GM18951 (cell line): ENCODE data around the gene GRK2.

Experiments
- POLR2A ChIP-seq: IDR thresholded peaks from 4 replicates; pipeline ENCODE4 v1.6.1; 2011; ENCODE audit warnings: mild to moderate bottlenecking; ENCODE audit not compliant: insufficient read length, insufficient read depth; ENCODE audit errors: extremely low read depth
- in situ Hi-C: fragments of 300-500 bp; cut with MboI; formaldehyde crosslinking; loops from one replicate; pipeline ENCODE4 v1.12.0; 2022; ENCODE audit warnings: low sequenced_read_pairs, mixed read lengths, inconsistent platforms; ENCODE audit not compliant: unreplicated experiment

GRK2 gene

GRCh38 chr11:67261640-67261945 lies 4.7 kb upstream of the GRK2 start:
- TF ChIP-seq POLR2A: no peak
- in situ Hi-C loops: loop anchor here (5.0 to 10.0 kb wide), 2 partner anchors 56 to 123 kb away; no protein-coding TSS in a partner anchor

- in situ Hi-C loops: loop anchor here (5.0 to 10.0 kb wide), 2 partner anchors 55 to 123 kb away; no protein-coding TSS in a partner anchor
- no peak for TF ChIP-seq POLR2A
Observed at GRCh38 chr11:67261946-67262681, 4.2 kb upstream of the GRK2 start.

- TF ChIP-seq POLR2A: peak; percentile 18
- in situ Hi-C loops: loop anchor here (5.0 to 10.0 kb wide), 2 partner anchors 54 to 122 kb away; no protein-coding TSS in a partner anchor
Observed at GRCh38 chr11:67262731-67263675, 3.3 kb upstream of the GRK2 start.

- in situ Hi-C loops: loop anchor here (5.0 to 10.0 kb wide), 2 partner anchors 53 to 121 kb away; no protein-coding TSS in a partner anchor
- TF ChIP-seq POLR2A: no peak
Observed at GRCh38 chr11:67264260-67264659, 2.0 kb upstream of the GRK2 start.

GRCh38 chr11:67264877-67265632 lies 1.2 kb upstream of the GRK2 start:
- in situ Hi-C loops: loop anchor here (5.0 to 10.0 kb wide), 2 partner anchors 52 to 120 kb away; no protein-coding TSS in a partner anchor
- TF ChIP-seq POLR2A: no peak

- in situ Hi-C loops: loop anchor here (10.0 kb wide), 1 partner anchor 119 kb away; no protein-coding TSS in a partner anchor
- no peak for TF ChIP-seq POLR2A
Observed at GRCh38 chr11:67265633-67266448, 432 bp upstream of the GRK2 start.

- in situ Hi-C loops: loop anchor here (10.0 kb wide), 1 partner anchor 117 kb away; no protein-coding TSS in a partner anchor
- peak; percentile 47 for TF ChIP-seq POLR2A
Observed at GRCh38 chr11:67267188-67268080, 1.2 kb downstream of the GRK2 start.

GRCh38 chr11:67268081-67268961 lies 2.0 kb downstream of the GRK2 start:
- peak; percentile 62 for TF ChIP-seq POLR2A
- in situ Hi-C loops: loop anchor here (10.0 kb wide), 1 partner anchor 116 kb away; no protein-coding TSS in a partner anchor

GRCh38 chr11:67268962-67269268 lies 2.6 kb downstream of the GRK2 start:
- no peak for TF ChIP-seq POLR2A
- in situ Hi-C loops: loop anchor here (10.0 kb wide), 1 partner anchor 116 kb away; no protein-coding TSS in a partner anchor
